Natural killer cell (primary cell): ENCODE data around the gene SEC24C. TPM values are rescaled to one million over a fixed set of nuclear protein-coding genes. Genes with fewer than 3 reads are reported as not detected.

Experiments
- ATAC-seq, 3 donors: fragments of 150-1000 bp in 2 of 3; fragments of 200-7000 bp in 1 of 3; cut with Tn5 transposase; 1 replicate in 1 of 3; 2 replicates in 2 of 3; pipeline ENCODE4 v1.10.0; 2021; ENCODE audit warnings: mild to moderate bottlenecking in 2 of 3, moderate library complexity in 2 of 3
- DNase-seq, 2 donors: peaks; one replicate each; pipeline versions ENCODE4 v3.0.0 to v3.0.0-alpha.2; 2013 to 2021; ENCODE audit warnings: mixed read lengths in 1 of 2
- H3K27ac ChIP-seq: one replicate; pipeline ENCODE4 v1.5.1; 2013; ENCODE audit warnings: mild to moderate bottlenecking, low read length
- H3K27me3 ChIP-seq: one replicate; pipeline ENCODE4 v1.6.1; 2013; ENCODE audit warnings: low read length; ENCODE audit not compliant: control insufficient read depth, insufficient read depth
- H3K36me3 ChIP-seq: one replicate; pipeline ENCODE4 v1.6.1; 2013; ENCODE audit warnings: low read length; ENCODE audit not compliant: control insufficient read depth, insufficient read depth
- H3K4me1 ChIP-seq: one replicate; pipeline ENCODE4 v1.6.1; 2013; ENCODE audit warnings: low read length; ENCODE audit not compliant: control insufficient read depth, insufficient read depth
- H3K4me3 ChIP-seq: one replicate; pipeline ENCODE4 v1.5.1; 2013; ENCODE audit warnings: low read length
- H3K9me3 ChIP-seq: one replicate; pipeline ENCODE4 v1.6.1; 2013; ENCODE audit warnings: low read length; ENCODE audit not compliant: control insufficient read depth, insufficient read depth
- H3K27ac Mint-ChIP-seq, 2 donors: one replicate each; pipeline ENCODE4 v1.8.0; 2022; ENCODE audit warnings: mild to moderate bottlenecking in 2 of 2, mixed read lengths in 2 of 2, moderate library complexity in 1 of 2
- H3K27me3 Mint-ChIP-seq, 2 donors: one replicate each; pipeline ENCODE4 v1.8.0; 2022; ENCODE audit warnings: low read depth in 2 of 2, mixed read lengths in 2 of 2
- H3K36me3 Mint-ChIP-seq: one replicate; pipeline ENCODE4 v1.8.0; 2022; ENCODE audit warnings: mixed read lengths
- H3K4me1 Mint-ChIP-seq, 2 donors: one replicate each; pipeline ENCODE4 v1.8.0; 2022; ENCODE audit warnings: mixed read lengths in 2 of 2
- H3K4me3 Mint-ChIP-seq: one replicate; pipeline ENCODE4 v1.8.0; 2022; ENCODE audit warnings: mild to moderate bottlenecking, moderate library complexity, mixed read lengths
- H3K9me3 Mint-ChIP-seq, 2 donors: one replicate each; pipeline ENCODE4 v1.8.0; 2022; ENCODE audit warnings: mixed read lengths in 2 of 2
- CTCF ChIP-seq: fragments of 200-600 bp; IDR thresholded peaks from one replicate; pipeline ENCODE4 v1.8.0; 2022; ENCODE audit warnings: antibody characterized with exemption
- WGBS: methylation state at CpG from one replicate; pipeline ENCODE4 v1.1.7; 2013; ENCODE audit warnings: missing lambda C conversion rate; ENCODE audit not compliant: insufficient coverage; 5-methylcytosine and 5-hydroxymethylcytosine counted together
- intact Hi-C: fragments of 100-400 bp; cut with micrococcal nuclease; formaldehyde crosslinking; loops from one replicate; pipeline ENCODE4 v1.14.2; 2022
- total RNA-seq, 4 donors: library from RNA; stranded (reverse); fragments of 120-200 nt in 1 of 4; gene quantifications; one replicate each; pipeline versions ENCODE4 v1.2.3 to v1.2.4, GENCODE V29; 2013 to 2022

SEC24C gene
- total RNA-seq, 3 donors from 2014 or later (not counting 1 experiment from before 2014, with no cell fraction given), result 153 to 161 (median 160) TPM

GRCh38 chr10:73730153-73730906, 13.8 kb upstream of the SEC24C start:
- H3K27ac ChIP-seq, result peak overlapping the region; percentile 91
- under 1% methylated on average over 58 of the region's 58 CpGs for WGBS
- Mint-ChIP-seq H3K36me3 (no peaks in the 10 kb centered on the region), H3K9me3 (no peaks in the 10 kb centered on the region), H3K27me3 (no peaks in the 10 kb centered on the region), H3K4me1 (peaks cover 12 to 22% of the 10 kb centered on the region in 2 donors), H3K27ac (peak overlapping the region; percentile 97 to 99), H3K4me3 (peak overlapping the region; percentile 100)
- ATAC-seq (peak; percentile 89 to 93 (median 91)), DNase-seq (peak; percentile 86 to 93)
- intact Hi-C loops, result loop anchor here (1.0 kb wide), 2 partner anchors 14 to 29 kb away; partner anchors contain the start of gene SEC24C
- H3K36me3 ChIP-seq, result peaks cover 33% of the 10 kb centered on the region
- TF ChIP-seq CTCF, result no peak
- H3K27me3 ChIP-seq, result no peaks in the 10 kb centered on the region
- no peaks in the 10 kb centered on the region for H3K9me3 ChIP-seq
- H3K4me3 ChIP-seq, result peak overlapping the region; percentile 87
- H3K4me1 ChIP-seq, result peaks cover 14% of the 10 kb centered on the region

GRCh38 chr10:73731588-73732375, 12.4 kb upstream of the SEC24C start:
- ATAC-seq (no peak), DNase-seq (no peak)
- Histone ChIP-seq H3K36me3 (peaks cover 21% of the 10 kb centered on the region), H3K9me3 (no peaks in the 10 kb centered on the region), H3K27ac (no peak overlapping the region), H3K27me3 (no peaks in the 10 kb centered on the region), H3K4me3 (no peak overlapping the region), H3K4me1 (peaks cover 14% of the 10 kb centered on the region)
- Mint-ChIP-seq H3K4me1 (peaks cover 12 to 22% of the 10 kb centered on the region in 2 donors), H3K27ac (peak overlapping the region in 1 of 2 donors; percentile 99), H3K36me3 (no peaks in the 10 kb centered on the region), H3K4me3 (peak overlapping the region; percentile 100), H3K9me3 (no peaks in the 10 kb centered on the region), H3K27me3 (no peaks in the 10 kb centered on the region)
- intact Hi-C loops, result no loop called here
- WGBS, result 98% methylated on average over 42 of the region's 42 CpGs
- TF ChIP-seq CTCF, result no peak

GRCh38 chr10:73732426-73732825, 11.7 kb upstream of the SEC24C start:
- H3K4me1 ChIP-seq, result peaks cover 14% of the 10 kb centered on the region
- peak overlapping the region; percentile 56 for H3K4me3 Mint-ChIP-seq
- H3K27me3 ChIP-seq, result no peaks in the 10 kb centered on the region
- H3K4me1 Mint-ChIP-seq, result peaks cover 12 to 22% of the 10 kb centered on the region in 2 donors
- no peaks in the 10 kb centered on the region for H3K27me3 Mint-ChIP-seq
- no peak for ATAC-seq
- no peak for DNase-seq
- TF ChIP-seq CTCF, result no peak
- H3K9me3 Mint-ChIP-seq, result no peaks in the 10 kb centered on the region
- 97% methylated on average over 20 of the region's 20 CpGs for WGBS
- H3K9me3 ChIP-seq, result no peaks in the 10 kb centered on the region
- H3K4me3 ChIP-seq, result no peak overlapping the region
- H3K36me3 Mint-ChIP-seq, result no peaks in the 10 kb centered on the region
- intact Hi-C loops, result no loop called here
- no peak overlapping the region for H3K27ac ChIP-seq
- H3K27ac Mint-ChIP-seq, result no peak overlapping the region
- H3K36me3 ChIP-seq, result peaks cover 16% of the 10 kb centered on the region
